HepG2 (cell line): ENCODE measurements around the gene KLHL35. TPM values are rescaled to one million over a fixed set of nuclear protein-coding genes. Genes with fewer than 3 reads are reported as not detected.

Source experiments
- CERS6 ChIP-seq: sonication (generic); formaldehyde crosslinking; IDR thresholded peaks from 2 replicates; pipeline ENCODE4 v1.5.0; 2020; ENCODE audit warnings: missing genetic modification reagents
- DNMT1 ChIP-seq: sonication (generic); formaldehyde crosslinking; IDR thresholded peaks from 2 replicates; pipeline ENCODE4 v1.5.1; 2020; ENCODE audit warnings: mild to moderate bottlenecking, missing genetic modification reagents
- FOXA1 ChIP-seq, 2 experiments: fragments of 450-650 bp in 1 of 2; sonication (generic) in 1 of 2; formaldehyde crosslinking in 1 of 2; IDR thresholded peaks; 2 replicates each; pipeline versions ENCODE4 v1.4.0 to v1.6.1; 2016 to 2020; ENCODE audit warnings: missing genetic modification reagents in 1 of 2
- GMEB2 ChIP-seq: IDR thresholded peaks from 2 replicates; pipeline ENCODE4 v1.6.1; 2016; ENCODE audit warnings: missing biosample characterization, missing genetic modification reagents, low read depth
- HNRNPH1 ChIP-seq: fragments of 200-400 bp; formaldehyde crosslinking; optimal IDR thresholded peaks from 2 replicates; pipeline ENCODE3; 2017; ENCODE audit warnings: mild to moderate bottlenecking, low read depth, low read length
- KDM5B ChIP-seq: sonication (generic); formaldehyde crosslinking; IDR thresholded peaks from 2 replicates; pipeline ENCODE4 v1.4.0; 2020; ENCODE audit warnings: missing genetic modification reagents, mild to moderate bottlenecking, borderline replicate concordance
- NFE2 ChIP-seq: sonication (generic); formaldehyde crosslinking; IDR thresholded peaks from 2 replicates; pipeline ENCODE4 v1.4.0; 2020; ENCODE audit warnings: missing genetic modification reagents
- NFIB ChIP-seq: sonication (generic); formaldehyde crosslinking; IDR thresholded peaks from 2 replicates; pipeline ENCODE4 v1.9.0; 2021; ENCODE audit warnings: missing genetic modification reagents, mild to moderate bottlenecking, borderline replicate concordance
- NFKBIZ ChIP-seq: IDR thresholded peaks from 2 replicates; pipeline ENCODE4 v1.6.1; 2018; ENCODE audit warnings: missing genetic modification reagents, missing compliant biosample characterization
- NFYB ChIP-seq: sonication (generic); formaldehyde crosslinking; IDR thresholded peaks from 2 replicates; pipeline ENCODE4 v1.4.0; 2020; ENCODE audit warnings: missing genetic modification reagents
- PHF20 ChIP-seq: sonication (generic); formaldehyde crosslinking; IDR thresholded peaks from 2 replicates; pipeline ENCODE4 v1.5.0; 2020; ENCODE audit warnings: mild to moderate bottlenecking, missing genetic modification reagents
- POGZ ChIP-seq: sonication (generic); formaldehyde crosslinking; IDR thresholded peaks from 2 replicates; pipeline ENCODE4 v1.4.0; 2020; ENCODE audit warnings: mild to moderate bottlenecking, missing genetic modification reagents
- POLR2AphosphoS5 ChIP-seq: IDR thresholded peaks from 2 replicates; pipeline ENCODE4 v1.6.1; 2012; ENCODE audit warnings: low read depth, low read length
- RARG ChIP-seq: sonication (generic); formaldehyde crosslinking; IDR thresholded peaks from 2 replicates; pipeline ENCODE4 v1.4.0; 2020; ENCODE audit warnings: low read depth, mild to moderate bottlenecking, missing genetic modification reagents
- SIN3B ChIP-seq: fragments of 150-350 bp; IDR thresholded peaks from 2 replicates; pipeline ENCODE4 v1.6.1; 2014; ENCODE audit warnings: low read length
- SSRP1 ChIP-seq: IDR thresholded peaks from 2 replicates; pipeline ENCODE4 v1.6.1; 2016; ENCODE audit warnings: control low read depth
- ZFP82 ChIP-seq: sonication (generic); formaldehyde crosslinking; IDR thresholded peaks from 2 replicates; pipeline ENCODE4 v1.5.1; 2020; ENCODE audit warnings: mild to moderate bottlenecking, missing genetic modification reagents, borderline replicate concordance
- ZKSCAN5 ChIP-seq: sonication (generic); formaldehyde crosslinking; IDR thresholded peaks from 2 replicates; pipeline ENCODE4 v1.5.1; 2020; ENCODE audit warnings: mild to moderate bottlenecking, missing genetic modification reagents
- ZKSCAN8 ChIP-seq: IDR thresholded peaks from 2 replicates; pipeline ENCODE4 v1.6.1; 2016; ENCODE audit warnings: borderline replicate concordance, missing genetic modification reagents, missing compliant biosample characterization
- ZNF101 ChIP-seq: sonication (generic); formaldehyde crosslinking; IDR thresholded peaks from 2 replicates; pipeline ENCODE4 v1.4.0; 2020; ENCODE audit warnings: mild to moderate bottlenecking, low read depth, missing genetic modification reagents, borderline replicate concordance
- ZNF160 ChIP-seq: sonication (generic); formaldehyde crosslinking; IDR thresholded peaks from 2 replicates; pipeline ENCODE4 v1.8.0; 2022; ENCODE audit warnings: mild to moderate bottlenecking, inconsistent platforms, missing genetic modification reagents
- ZNF468 ChIP-seq: sonication (generic); formaldehyde crosslinking; IDR thresholded peaks from 2 replicates; pipeline ENCODE4 v1.8.0; 2022; ENCODE audit warnings: mild to moderate bottlenecking, moderate library complexity, missing genetic modification reagents
- ZNF484 ChIP-seq: sonication (generic); formaldehyde crosslinking; IDR thresholded peaks from 2 replicates; pipeline ENCODE4 v1.5.1; 2020; ENCODE audit warnings: mild to moderate bottlenecking, low read depth, missing genetic modification reagents, borderline replicate concordance
- ZNF512 ChIP-seq: sonication (generic); formaldehyde crosslinking; IDR thresholded peaks from 2 replicates; pipeline ENCODE4 v1.4.0; 2020; ENCODE audit warnings: mild to moderate bottlenecking, missing genetic modification reagents
- ZNF546 ChIP-seq: sonication (generic); formaldehyde crosslinking; conservative IDR thresholded peaks from 2 replicates; pipeline ENCODE4 v1.8.1; 2023; ENCODE audit warnings: mild to moderate bottlenecking, missing genetic modification reagents
- ZNF883 ChIP-seq: sonication (generic); formaldehyde crosslinking; IDR thresholded peaks from 2 replicates; pipeline ENCODE4 v1.5.1; 2020; ENCODE audit warnings: mild to moderate bottlenecking, missing genetic modification reagents; ENCODE audit errors: not compliant biosample characterization
- ZSCAN29 ChIP-seq: sonication (generic); formaldehyde crosslinking; conservative IDR thresholded peaks from 2 replicates; pipeline ENCODE4 v1.4.0; 2020; ENCODE audit warnings: mild to moderate bottlenecking, missing genetic modification reagents
- polyA plus RNA-seq, 8 experiments: library from polyadenylated mRNA; depleted of rRNA in 3 of 8; stranded (reverse) in 7 of 8; unstranded in 1 of 8; fragments of >200 nt; fragmentation: Illumina TruSeq in 4 of 8; extraction: Trizol in 4 of 8; gene quantifications; 2 replicates each; pipeline versions ENCODE4 v1.2.1 to v1.2.3, GENCODE V29; 2011 to 2016; ENCODE audit warnings: low read depth in 4 of 8, missing spikeins in 1 of 8, mixed read lengths in 1 of 8; ENCODE audit not compliant: insufficient read depth in 1 of 8
- total RNA-seq, 5 experiments: library from RNA; depleted of rRNA; stranded (reverse); fragments of >200 nt; fragmentation: Illumina TruSeq; extraction: Trizol; gene quantifications; 2 replicates each; pipeline ENCODE4 v1.2.3, GENCODE V29; 2016; ENCODE audit warnings: low read depth in 1 of 5

Gene KLHL35
- total and polyA plus RNA-seq, 2 of the 13 experiments (the other 11 are each of a cell fraction or from before 2014, with no cell fraction given): not detected

GRCh38 chr11:75399344-75400145 is 33.5 kb downstream of the KLHL35 start, which contains the start of gene RPS3 (continued):
- TF ChIP-seq PHF20 (CRISPR knock-in tag) (peak; percentile 88), ZFP82 (CRISPR knock-in tag) (no peak; the same call in 1 of the 2 replicates), SIN3B (0 out of 2 replicates have a peak, but pooled peaks have one; percentile 51), ZNF512 (no peak), FOXA1 (IDR thresholded peaks at IDR 0.05) (no peak), FOXA1 (CRISPR knock-in tag; IDR thresholded peaks at IDR 0.05) (no peak), ZSCAN29 (CRISPR knock-in tag) (peak; percentile 52; the same call in 1 of the 2 replicates), RARG (peak; percentile 89; the same call in 1 of the 2 replicates), ZNF484 (CRISPR knock-in tag) (peak; percentile 85; the same call in 1 of the 2 replicates), ZNF883 (CRISPR knock-in tag) (peak; percentile 98), ZNF468 (CRISPR knock-in tag) (no peak), ZNF546 (CRISPR knock-in tag) (no peak; the same call in 1 of the 2 replicates), HNRNPH1 (no peak), NFYB (CRISPR knock-in tag) (peak; percentile 53; the same call in 1 of the 2 replicates), NFKBIZ (CRISPR knock-in tag) (peak; percentile 75; the same call in 1 of the 2 replicates), DNMT1 (CRISPR knock-in tag) (no peak), GMEB2 (peak; percentile 100), NFIB (CRISPR knock-in tag) (no peak), NFE2 (CRISPR knock-in tag) (no peak), ZKSCAN5 (peak; percentile 54; the same call in 1 of the 2 replicates), ZKSCAN8 (CRISPR knock-in tag) (peak; percentile 72; the same call in 1 of the 2 replicates), ZNF101 (CRISPR knock-in tag) (0 out of 2 replicates have a peak, but pooled peaks have one; percentile 62), POGZ (CRISPR knock-in tag) (peak; percentile 84), ZNF160 (peak; percentile 91), KDM5B (CRISPR knock-in tag) (peak; percentile 92; the same call in 1 of the 2 replicates), POLR2AphosphoS5 (peak; percentile 99), SSRP1 (peak; percentile 85; the same call in 1 of the 2 replicates), CERS6 (CRISPR knock-in tag) (0 out of 2 replicates have a peak, but pooled peaks have one; percentile 29)
